Measurements from ENCODE around the gene SAMD11.
"Not testable (repeated sequence)": the region's sequence is repeated elsewhere in the genome, so short reads cannot be mapped to it uniquely, and the experiment has no call there.

SAMD11 gene

DNA sequence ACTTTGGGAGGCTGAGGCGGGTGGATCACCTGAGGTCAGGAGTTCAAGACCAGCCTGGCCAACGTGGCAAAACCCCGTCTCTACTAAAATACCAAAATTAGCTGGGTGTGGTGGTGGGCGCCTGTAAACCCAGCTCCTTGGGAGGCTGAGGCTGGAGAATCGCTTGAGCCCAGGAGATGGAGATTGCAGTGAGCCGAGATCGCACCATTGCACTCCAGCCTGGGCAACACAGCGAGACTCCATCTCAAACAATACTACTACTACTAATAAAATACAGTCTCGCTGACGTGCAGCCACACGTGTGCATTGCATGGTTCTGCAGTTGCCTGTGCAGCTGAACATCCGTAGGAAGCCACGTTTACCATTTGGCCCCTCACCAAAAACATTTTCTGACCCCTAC is 23.1 kb downstream of the SAMD11 start:
- not testable (repeated sequence) for DNase-seq

DNA sequence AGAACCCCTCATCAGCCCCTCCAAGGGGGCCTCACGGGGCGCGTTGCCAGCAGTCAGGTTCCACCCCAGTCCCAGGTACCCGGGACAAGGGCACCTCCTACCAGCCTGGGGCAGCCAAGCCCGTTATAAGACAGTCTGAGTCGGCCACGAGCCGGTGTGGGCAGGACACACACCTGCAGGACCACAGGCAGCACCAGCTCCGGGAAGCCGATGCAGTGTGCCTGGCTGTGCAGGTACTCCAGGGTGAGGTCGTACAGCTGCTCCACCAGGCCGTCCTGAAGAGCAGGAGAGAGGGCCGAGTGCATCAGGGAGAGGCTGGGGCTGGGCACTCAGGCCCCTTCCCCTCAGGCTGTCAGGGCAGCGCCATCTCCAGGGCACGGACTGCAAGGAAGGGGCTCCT is 24.2 kb downstream of the SAMD11 start:
- DNase-seq = no peak

DNA sequence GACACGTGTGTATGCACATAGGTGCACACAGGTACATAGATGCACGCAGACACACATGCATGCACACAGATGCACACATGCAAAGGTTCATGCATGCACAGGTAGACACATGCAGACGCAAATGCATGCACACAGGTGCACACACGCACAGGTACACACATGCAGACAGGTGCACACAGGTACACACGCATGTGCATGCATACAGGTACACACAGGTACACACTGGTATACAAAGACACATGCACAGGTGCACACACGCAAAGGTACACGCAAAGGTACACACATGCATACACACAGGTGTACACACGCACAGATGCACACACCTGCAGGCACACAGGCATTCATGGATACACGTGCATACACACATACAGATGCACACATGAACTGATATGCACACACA is 26.5 kb downstream of the SAMD11 start:
- no peak for DNase-seq

DNA sequence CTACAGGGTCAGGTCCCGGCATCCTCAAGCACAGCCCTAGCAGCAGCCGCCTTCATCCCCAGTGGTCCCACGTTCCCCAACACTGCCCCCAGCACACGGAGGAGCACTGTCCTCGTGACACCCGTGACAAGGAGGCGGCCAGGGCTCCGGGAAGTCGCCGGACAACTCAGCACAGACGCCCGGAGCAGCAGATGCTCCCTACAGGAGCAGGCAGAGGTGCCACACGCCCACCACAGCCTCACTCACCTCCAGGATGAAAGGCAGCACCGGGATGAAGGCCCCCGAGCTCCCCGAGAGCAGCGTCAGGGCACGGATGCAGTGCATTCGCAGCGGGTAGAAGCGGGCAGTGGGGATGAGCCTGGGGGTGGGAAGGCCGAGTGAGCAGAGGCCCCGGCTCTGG is 27.2 kb downstream of the SAMD11 start:
- no peak for DNase-seq

DNA sequence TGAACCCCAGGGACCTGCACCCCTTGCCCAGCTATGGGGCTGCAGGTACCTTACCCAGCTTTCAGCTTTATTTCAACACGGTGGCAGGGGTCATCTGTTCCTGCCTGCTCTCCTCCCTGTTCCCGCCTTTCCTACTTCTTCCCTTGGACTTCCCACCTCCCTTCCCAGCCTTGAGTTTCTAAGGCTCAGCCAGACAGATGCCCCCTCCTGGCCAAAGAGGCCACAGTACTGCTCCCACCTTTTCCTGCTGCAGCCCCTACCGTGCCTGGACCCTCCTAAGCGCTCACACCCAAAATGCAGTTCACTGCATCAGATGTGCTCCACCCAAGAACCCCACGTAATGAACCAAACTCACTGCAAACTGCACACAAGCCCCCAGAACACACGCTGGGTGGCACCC is 27.6 kb downstream of the SAMD11 start:
- no peak for DNase-seq

DNA sequence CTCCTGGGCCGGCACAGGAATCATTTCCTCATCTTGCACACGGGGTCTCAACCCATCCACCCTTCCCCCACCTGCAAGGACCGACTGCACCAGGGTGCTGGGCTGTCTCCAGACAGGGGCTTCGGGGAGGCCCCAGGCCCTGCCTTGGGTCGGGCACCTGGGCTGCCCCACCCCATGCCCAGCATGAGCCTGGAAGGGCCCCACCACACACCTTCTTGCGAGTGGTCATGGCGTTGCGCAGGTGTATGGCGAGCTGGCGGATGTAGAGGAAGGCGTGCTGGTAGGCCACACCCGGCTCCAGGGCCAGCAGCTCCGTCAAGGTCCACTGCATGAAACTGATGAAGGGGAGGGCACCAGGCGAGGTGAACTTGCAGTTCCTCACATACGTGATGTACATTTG is 28.5 kb downstream of the SAMD11 start:
- DNase-seq = no peak

DNA sequence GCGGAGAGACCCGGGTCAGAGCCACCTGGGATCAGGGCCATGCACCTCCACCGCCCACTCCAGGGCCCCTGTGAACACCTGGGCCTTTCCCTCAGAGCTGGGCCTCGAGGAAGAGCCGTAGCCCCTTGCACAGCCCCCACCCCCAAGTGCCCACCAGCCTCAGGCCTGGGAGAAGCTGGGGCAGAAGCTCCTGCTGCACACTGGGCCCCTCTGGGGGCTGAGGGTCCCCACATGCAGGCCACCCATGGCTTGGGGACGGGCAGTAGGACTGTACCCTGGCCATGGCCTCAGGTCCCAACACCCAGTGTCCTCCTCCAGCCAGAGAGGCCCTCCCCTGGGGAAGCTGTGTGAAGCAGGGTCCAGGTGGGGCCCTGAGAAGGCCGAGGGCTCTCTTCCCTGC is 28.9 kb downstream of the SAMD11 start:
- no peak for DNase-seq

DNA sequence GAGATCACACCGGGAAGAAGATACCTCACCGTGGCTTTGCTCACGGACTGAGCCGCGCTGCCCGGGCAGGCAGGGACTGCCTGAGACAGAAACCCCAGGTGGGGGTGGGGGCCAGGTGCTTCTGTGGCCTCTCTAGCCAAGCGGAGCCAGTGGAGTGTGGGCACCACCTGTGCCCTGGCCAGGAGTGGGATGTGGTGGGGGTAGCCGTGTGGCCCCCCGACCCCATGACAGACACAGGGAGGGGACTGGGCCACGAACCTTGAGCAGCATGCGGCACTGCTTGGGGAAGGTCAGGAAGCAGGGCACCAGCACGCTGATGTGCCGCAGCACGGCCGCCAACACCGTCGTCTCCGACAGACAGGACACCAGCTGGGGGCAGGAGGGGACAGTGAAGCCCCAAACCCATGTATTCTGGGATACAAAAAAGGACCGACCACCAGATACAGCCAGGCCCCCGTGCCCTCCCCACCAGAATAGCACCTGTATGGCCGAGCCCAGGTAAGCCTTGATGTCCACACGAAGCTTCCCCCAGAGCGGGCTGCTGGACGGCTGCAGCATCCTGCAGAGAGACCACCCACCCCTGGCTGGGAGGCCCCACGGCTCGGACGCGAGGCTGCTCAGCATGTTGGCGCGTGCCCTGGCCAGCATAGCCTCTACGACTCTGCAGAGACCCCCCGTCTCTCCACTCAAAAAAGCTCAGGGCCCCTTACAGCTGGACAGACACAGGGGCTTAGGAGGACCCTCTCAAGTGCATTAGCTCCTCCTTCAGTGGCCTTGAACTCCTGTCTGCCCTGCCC is 30.0 kb downstream of the SAMD11 start:
- DNase-seq = no peak

DNA sequence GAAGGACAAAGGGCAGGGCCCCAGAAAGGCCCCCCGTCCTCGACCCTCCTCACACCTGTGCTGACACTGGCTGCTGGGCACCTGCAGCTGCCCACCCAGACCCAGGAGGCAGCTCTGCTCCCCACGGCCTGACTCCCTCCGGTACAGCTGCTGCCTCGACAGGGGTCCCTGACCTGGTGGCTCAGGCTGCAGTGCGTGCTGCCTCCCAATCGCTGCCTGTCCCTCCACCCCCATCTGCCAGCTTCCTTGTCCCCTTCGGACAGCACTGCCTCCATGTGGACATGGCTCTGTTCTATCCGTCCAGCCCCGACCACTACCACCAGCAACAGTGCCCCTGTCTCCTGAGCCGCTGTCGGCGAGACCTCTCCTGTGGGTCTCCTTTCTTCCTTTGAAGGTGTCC is 31.2 kb downstream of the SAMD11 start:
- DNase-seq = no peak

DNA sequence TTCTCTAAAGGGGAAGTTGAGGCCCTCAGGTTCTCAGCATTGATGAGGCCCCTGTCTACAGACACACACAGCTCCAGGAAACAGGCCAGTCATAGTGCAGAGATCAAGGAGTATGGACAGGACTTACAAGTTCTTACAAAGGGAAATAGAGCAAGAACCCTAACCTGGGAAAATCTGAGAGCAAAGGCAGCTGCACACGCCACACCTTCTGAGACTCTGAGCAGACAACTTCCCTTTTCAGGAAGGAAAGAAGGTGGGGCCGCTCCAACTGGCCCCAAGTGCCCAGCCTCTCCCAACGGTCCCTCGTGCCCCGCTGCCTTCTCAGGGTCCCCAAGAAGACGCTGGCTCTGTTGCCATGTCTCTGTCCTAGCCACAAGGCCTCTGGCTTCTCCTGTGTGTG is 31.8 kb downstream of the SAMD11 start:
- DNase-seq = no peak

DNA sequence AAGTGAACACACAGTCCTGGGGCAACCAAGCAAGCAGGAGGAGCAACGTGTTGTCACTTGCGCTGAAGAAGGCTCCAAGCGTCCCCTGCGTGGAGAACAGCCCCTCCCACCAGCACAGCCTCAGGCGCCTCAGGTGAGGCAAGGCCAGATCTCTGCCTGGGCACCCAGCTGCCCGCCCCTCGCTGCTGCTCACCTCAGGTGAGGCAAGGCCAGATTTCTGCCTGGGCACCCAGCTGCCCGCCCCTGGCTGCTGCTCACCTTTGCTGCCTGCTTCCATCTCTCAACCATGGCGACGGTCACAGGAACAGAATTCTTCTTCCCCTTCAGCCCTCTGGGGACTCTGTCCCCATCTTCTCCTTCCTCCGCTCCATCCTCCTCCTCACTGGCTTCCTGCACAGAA is 32.9 kb downstream of the SAMD11 start:
- no peak for DNase-seq

DNA sequence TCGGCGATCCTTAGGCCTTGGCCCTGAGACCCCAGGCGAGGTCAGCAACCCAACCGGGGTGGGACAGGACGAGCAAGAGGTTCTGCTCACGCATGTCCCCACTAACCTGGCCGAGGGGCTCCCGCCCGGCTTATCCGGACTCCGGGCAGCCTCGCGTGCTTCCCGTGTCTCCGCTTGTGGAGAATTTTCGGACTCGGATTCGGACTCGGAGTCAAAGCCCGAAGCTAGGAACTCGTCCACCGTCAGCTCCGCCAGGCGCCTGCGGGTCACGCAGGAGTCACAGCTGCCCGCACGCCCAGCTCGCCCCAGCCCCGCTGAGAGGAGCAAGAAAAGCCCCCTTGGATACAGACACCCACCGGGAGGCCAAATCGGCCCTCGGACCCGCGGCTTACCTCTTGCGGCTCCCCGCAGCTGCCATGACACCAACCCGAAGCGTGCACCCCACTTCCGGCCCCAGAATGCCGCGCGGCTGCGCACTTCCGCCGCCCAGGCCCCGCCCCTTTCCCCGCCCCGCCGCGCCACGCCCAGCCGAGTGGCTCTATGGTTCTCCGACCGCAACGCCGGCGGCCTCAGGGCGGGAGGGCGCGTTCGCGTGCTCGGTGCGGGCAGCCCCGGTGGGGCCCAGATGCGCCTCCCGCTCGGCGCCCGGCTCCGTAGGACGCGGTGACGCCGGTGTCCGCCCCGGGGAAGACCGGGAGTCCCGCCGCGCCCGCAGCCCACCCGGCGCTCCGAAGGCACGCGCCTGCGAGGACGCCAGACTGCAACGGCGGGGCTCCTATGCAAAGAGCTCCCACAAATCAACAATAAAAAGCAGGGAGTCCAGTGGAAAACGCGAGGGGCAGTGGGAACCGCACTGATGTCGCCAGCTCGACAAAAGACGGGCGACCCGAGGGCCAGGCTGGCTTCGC is 35.4 kb downstream of the SAMD11 start, which contains the start of gene NOC2L:
Gene NOC2L (minus strand): TSS at position 434 of the 908 bp plus-strand sequence. CDS start 16 bp downstream, at position 418.
- DNase-seq = peak; percentile 56 to 94

DNA sequence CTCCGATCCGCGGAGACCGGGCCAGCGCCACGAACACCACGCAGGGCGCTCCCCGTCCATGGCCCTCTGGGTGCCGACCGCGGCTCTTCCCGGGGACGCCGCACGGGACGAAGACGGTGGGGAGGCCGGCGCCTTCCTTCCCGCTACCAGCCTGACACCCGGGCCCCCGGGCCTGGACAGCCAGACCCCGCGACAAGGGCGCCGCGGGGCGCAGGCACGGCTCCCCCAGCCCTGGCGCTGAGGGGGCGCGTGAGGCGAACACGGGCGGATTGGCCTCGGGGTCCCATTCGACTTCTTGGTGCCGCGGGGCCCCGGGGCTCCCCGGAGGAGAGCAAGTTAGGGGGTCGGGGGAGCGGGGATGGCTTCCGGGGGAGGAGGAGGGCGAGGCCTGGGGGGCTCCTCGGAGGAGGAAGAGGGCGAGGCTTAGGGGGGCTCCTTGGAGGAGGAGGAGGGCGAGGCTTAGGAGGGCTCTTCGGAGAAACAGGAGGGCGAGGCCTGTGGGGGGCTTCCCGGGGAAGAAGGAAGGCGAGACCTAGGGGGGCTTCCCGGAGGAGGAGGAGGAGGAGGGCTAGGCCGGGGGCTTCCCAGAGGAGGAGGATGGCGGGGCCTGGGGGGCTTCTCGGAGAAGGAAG is 36.1 kb downstream of the SAMD11 start:
- DNase-seq = no peak

DNA sequence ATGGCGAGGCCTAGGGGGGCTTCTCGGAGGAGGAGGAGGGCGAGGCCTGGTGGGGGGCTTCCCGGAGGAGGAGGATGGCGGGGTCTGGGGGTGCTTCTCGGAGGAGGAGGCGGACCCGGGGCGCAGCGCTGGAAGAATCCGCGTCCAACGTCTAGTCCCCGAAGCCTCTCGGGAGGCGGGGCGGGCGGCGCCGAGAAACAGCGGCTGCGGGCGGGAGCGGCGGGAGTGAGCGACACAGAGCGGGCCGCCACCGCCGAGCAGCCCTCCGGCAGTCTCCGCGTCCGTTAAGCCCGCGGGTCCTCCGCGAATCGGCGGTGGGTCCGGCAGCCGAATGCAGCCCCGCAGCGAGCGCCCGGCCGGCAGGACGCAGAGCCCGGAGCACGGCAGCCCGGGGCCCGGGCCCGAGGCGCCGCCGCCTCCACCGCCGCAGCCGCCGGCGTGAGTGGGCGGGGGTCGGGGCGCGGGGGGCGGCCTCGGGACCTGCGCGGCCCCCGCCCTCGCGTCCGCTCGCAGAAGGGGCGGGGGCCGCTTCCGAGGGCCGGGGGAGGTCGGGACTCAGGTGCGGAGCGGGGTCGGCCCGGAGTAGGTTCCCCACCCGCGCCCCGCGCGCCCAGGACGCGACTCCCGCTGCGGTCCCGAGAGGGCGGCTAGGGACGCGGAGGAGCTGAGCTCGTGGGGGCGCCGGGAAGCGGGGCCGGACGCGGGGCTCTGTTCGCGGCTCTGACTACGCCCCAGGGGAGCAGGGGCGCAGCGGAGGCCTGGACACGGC is 36.8 kb downstream of the SAMD11 start, which contains the start of gene KLHL17:
Gene KLHL17 (plus strand): TSS at position 222 of the 769 bp plus-strand sequence. CDS start 110 bp downstream, at position 332.
- peak in 1 of 2 experiments; percentile 90 for DNase-seq

DNA sequence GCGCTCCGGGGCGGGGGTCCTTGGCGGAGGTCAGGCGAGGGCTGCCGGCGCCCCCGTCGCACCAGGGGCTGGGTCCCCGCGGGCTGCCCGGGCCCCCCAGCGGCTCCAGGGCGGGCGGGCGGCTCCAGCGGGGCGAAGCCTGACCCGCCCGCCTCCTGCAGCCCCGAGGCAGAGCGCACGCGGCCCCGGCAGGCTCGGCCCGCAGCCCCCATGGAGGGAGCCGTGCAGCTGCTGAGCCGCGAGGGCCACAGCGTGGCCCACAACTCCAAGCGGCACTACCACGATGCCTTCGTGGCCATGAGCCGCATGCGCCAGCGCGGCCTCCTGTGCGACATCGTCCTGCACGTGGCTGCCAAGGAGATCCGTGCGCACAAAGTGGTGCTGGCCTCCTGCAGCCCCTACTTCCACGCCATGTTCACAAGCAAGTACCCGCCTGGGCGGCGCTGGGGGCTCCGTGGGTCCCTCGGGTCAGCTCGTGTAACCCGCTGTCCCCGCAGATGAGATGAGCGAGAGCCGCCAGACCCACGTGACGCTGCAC is 37.5 kb downstream of the SAMD11 start:
- no peak for DNase-seq

DNA sequence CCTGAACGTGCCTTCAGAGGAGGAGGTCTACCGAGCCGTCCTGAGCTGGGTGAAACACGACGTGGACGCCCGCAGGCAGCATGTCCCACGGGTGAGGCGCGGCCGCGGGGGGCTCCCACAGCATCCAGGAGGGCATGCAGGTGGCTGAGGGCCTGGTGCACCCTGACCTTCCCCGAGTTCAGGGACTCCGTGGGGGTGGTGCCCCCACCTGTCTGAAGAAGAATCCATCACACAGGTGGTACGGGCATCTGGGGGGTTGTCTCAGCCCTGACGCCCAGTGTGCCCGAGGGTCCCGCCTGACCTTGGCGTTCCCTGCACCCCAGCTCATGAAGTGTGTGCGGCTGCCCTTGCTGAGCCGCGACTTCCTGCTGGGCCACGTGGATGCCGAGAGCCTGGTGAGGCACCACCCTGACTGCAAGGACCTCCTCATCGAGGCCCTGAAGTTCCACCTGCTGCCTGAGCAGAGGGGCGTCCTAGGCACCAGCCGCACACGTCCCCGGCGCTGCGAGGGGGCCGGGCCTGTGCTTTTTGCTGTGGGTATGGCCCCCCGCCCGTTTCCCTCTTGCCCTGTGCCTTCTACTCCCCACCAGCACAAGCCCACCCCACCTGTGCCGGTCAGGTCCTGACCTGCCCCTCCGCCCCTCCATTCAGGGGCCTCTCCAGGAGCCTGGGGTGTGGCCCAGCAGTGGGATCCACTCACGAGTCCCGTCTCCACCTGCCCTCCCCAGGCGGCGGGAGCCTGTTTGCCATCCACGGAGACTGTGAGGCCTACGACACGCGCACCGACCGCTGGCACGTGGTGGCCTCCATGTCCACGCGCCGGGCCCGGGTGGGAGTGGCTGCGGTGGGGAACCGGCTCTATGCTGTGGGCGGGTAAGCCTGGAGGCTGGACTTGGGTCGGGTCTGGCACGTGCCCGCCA is 38.9 kb downstream of the SAMD11 start:
- no peak for DNase-seq

DNA sequence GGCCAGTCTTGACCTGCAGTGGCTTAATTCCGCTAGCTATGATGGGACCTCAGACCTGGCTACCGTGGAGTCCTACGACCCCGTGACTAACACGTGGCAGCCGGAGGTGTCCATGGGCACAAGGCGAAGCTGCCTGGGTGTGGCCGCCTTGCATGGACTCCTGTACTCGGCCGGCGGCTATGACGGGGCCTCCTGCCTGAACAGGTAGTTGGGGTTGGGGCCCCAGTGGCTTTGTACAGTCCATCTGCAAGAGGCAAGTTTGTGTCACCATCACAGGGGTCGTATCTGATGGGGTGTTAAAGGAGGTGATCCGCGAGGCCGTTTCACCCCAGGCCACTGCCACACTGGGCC is 39.6 kb downstream of the SAMD11 start:
- DNase-seq = no peak

DNA sequence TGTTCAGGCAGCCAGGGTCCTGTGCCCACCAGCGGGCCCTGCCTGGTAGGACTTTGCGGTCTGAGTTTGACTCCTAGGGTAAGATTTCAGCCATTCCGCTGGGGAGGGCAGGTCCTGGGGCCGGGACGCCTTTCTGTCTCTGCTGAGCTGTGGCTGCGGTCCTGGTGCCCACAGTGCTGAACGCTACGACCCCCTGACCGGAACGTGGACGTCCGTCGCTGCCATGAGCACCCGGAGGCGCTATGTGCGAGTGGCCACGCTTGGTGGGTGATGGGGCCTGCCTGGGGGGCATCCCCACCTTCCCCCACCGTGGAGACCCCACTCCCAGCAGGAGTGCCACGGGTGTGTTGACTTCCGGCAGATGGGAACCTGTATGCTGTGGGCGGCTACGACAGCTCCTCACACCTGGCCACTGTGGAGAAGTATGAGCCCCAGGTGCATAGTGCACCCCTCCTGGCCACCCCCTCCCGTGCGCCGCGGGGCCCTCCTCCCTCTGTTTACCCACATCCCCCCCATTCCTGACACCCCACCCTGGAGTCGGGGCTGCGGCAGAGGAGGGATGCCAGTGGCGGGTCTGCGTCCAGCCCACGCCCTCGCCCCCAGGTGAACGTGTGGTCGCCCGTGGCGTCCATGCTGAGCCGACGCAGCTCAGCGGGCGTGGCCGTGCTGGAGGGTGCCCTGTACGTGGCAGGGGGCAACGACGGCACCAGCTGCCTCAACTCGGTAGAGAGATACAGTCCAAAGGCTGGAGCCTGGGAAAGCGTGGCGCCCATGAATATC is 40.2 kb downstream of the SAMD11 start:
- DNase-seq = no peak

DNA sequence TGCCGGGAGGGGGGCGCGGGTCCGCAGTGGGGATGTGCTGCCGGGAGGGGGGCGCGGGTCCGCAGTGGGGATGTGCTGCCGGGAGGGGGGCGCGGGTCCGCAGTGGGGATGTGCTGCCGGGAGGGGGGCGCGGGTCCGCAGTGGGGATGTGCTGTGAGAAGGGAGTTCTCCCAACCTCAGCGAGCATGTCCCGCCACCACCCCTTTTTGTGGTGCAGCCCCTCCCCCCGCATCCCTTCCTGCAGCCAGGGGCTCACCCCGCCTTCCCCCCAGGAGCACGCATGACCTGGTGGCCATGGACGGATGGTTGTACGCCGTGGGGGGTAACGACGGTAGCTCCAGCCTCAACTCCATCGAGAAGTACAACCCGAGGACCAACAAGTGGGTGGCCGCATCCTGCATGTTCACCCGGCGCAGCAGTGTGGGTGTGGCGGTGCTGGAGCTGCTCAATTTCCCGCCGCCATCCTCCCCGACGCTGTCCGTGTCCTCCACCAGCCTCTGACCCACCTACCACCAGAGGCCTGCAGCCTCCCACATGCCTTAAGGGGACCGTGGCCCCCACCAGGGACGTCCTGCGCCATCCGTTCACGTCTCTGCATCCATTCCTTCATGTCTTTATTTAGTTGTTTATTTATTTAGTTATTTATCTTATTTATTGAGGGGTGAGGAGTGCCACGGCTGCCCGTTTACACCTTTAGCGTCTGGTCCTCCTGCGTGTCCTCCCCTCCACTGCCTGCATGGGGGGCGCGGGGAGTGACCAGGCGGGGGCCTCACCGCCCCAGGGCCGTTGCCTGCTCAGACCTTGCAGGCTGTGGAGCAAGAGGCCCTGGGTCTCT is 41.2 kb downstream of the SAMD11 start:
- DNase-seq = no peak
